Neural crest cell (in vitro differentiated cells): ENCODE measurements around the gene KLHL9. TPM values are rescaled to one million over a fixed set of nuclear protein-coding genes. Genes with fewer than 3 reads are reported as not detected.
A peak's percentile ranks its signal among the peaks of the same experiment; 100 is the strongest.

Experiments used
- DNase-seq: peaks from one replicate; pipeline ENCODE4 v3.0.0; 2021; ENCODE audit warnings: low read depth, mixed read lengths, low spot score
- H3K27ac Mint-ChIP-seq: one replicate; pipeline ENCODE4 v1.8.0; 2021; ENCODE audit warnings: mild to moderate bottlenecking, mixed read lengths; ENCODE audit not compliant: unreplicated experiment
- H3K27me3 Mint-ChIP-seq: 2 replicates; pipeline ENCODE4 v1.8.0; 2021; ENCODE audit warnings: low read depth, mild to moderate bottlenecking, mixed read lengths
- H3K36me3 Mint-ChIP-seq: 2 replicates; pipeline ENCODE4 v1.8.0; 2021; ENCODE audit warnings: low read depth, mild to moderate bottlenecking, mixed read lengths
- H3K4me1 Mint-ChIP-seq: 2 replicates; pipeline ENCODE4 v1.8.0; 2021; ENCODE audit warnings: mixed read lengths
- H3K4me3 Mint-ChIP-seq: one replicate; pipeline ENCODE4 v1.8.0; 2021; ENCODE audit warnings: mild to moderate bottlenecking, mixed read lengths
- H3K9me3 Mint-ChIP-seq: 2 replicates; pipeline ENCODE4 v1.8.0; 2021; ENCODE audit warnings: mixed read lengths
- total RNA-seq: library from RNA; stranded (reverse); gene quantifications from 2 replicates; pipeline ENCODE4 v1.2.1, GENCODE V29; 2021
- TF ChIP-seq, protein P1 (sequence below): fragments of 200-600 bp; sonication (generic); conservative IDR thresholded peaks from 2 replicates; pipeline ENCODE4 v1.5.0; 2021; ENCODE audit warnings: antibody characterized with exemption, mild to moderate bottlenecking

Gene KLHL9
- total RNA-seq, 1 donor from 2014 or later = 31.7 TPM

DNA sequence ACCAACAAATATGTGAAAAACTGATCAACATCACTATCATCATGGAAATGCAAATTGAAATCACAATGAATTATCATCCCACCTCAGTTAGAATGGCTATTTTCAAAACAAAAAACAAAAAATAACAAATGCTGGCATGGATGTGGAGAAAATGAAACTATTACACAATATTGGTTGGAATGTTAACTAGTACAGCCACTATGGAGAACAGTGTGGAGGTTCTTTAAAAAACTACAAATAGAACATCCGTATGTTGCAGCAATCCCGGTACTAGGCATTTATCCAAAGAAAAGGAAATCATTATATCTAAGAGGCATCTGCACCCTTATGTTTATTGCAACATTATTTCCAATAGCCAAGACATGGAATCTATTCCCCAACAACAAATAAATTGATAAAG is 21.1 kb downstream of the KLHL9 start:
- no peak overlapping the region for H3K4me3 Mint-ChIP-seq
- H3K27me3 Mint-ChIP-seq = no peaks in the 10 kb centered on the region
- H3K9me3 Mint-ChIP-seq = no peaks in the 10 kb centered on the region
- TF ChIP-seq, protein P1, sequence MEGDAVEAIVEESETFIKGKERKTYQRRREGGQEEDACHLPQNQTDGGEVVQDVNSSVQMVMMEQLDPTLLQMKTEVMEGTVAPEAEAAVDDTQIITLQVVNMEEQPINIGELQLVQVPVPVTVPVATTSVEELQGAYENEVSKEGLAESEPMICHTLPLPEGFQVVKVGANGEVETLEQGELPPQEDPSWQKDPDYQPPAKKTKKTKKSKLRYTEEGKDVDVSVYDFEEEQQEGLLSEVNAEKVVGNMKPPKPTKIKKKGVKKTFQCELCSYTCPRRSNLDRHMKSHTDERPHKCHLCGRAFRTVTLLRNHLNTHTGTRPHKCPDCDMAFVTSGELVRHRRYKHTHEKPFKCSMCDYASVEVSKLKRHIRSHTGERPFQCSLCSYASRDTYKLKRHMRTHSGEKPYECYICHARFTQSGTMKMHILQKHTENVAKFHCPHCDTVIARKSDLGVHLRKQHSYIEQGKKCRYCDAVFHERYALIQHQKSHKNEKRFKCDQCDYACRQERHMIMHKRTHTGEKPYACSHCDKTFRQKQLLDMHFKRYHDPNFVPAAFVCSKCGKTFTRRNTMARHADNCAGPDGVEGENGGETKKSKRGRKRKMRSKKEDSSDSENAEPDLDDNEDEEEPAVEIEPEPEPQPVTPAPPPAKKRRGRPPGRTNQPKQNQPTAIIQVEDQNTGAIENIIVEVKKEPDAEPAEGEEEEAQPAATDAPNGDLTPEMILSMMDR = no peak
- no peak overlapping the region for H3K27ac Mint-ChIP-seq
- DNase-seq = no peak
- H3K4me1 Mint-ChIP-seq = peaks cover 24% of the 10 kb centered on the region
- H3K36me3 Mint-ChIP-seq = peaks cover 2% of the 10 kb centered on the region

DNA sequence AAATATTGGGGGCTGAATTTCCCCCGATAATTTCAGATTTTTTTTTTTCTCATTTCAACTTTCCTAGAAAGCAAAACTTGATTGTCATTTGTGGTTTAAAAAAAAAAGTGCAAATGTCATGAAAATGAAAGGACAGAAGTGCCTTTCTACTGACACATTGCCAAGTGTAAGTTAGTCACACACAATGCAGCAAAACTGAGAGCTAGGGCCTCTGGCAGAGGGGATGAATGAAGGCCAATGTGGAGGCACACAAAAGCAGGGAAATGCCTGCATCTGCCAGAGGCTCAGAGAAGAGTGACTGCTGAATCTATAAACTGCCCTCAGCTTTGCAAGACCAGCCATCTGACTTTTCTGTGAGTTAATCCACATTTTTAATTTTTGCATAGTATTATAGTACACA is 23.3 kb downstream of the KLHL9 start:
- DNase-seq = no peak
- peak overlapping the region; percentile 28 for H3K4me3 Mint-ChIP-seq
- H3K4me1 Mint-ChIP-seq = peaks cover 18% of the 10 kb centered on the region
- H3K27ac Mint-ChIP-seq = peak overlapping the region; percentile 93
- TF ChIP-seq, protein P1 = no peak
- H3K36me3 Mint-ChIP-seq = peaks cover 2% of the 10 kb centered on the region
- H3K9me3 Mint-ChIP-seq = no peaks in the 10 kb centered on the region
- no peaks in the 10 kb centered on the region for H3K27me3 Mint-ChIP-seq

DNA sequence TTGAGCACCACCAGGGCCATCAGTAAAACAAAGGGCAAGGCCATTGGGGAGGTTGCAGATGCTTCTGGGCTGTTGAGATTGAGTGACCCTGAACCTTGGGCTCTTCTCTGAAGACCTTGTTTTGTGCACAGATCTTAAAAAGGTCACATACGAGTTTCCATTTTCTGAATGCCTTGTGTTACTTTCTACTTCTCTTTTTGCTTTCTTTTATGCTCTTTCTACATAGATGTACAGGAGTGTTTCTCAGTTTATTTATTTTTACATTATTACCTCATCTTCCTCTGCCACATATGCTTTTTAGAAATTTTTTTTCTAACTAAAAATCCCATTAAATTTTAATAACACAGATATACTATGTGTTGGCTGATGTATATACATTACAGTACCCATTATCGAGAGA is 30.0 kb downstream of the KLHL9 start, which contains the start of gene IFNA5:
IFNA5 (minus strand) TSS at position 101 of the 400 bp plus-strand sequence; CDS start at position 44, 57 bp downstream.
- Mint-ChIP-seq H3K4me1 (no peaks in the 10 kb centered on the region), H3K36me3 (no peaks in the 10 kb centered on the region), H3K27me3 (peaks cover 22% of the 10 kb centered on the region), H3K9me3 (no peaks in the 10 kb centered on the region), H3K27ac (no peak within 1 kb of the TSS), H3K4me3 (no peak within 1 kb of the TSS)
- DNase-seq = no peak
- TF ChIP-seq, protein P1 = no peak

DNA sequence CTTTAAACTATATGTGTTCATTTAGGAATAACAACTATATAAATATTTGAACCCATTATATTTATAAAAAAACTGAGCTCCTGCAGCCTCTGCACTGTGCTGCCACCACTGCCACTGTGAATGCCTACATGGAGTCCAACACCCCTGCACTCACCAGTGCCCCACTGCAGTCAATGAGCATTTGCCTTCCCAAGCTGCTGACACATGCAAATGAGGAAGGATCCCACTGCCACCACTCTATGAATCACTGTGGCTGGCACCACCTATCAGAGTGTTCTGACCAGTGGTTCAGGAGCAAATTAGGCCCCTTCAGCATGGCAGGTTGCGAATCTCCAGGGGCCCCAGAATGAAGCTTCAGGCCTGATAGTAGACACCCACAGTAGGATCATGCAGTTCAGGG is 39.2 kb downstream of the KLHL9 start:
- Mint-ChIP-seq H3K4me3 (no peak overlapping the region), H3K4me1 (no peaks in the 10 kb centered on the region), H3K27me3 (peaks cover 47% of the 10 kb centered on the region), H3K9me3 (no peaks in the 10 kb centered on the region), H3K27ac (no peak overlapping the region), H3K36me3 (no peaks in the 10 kb centered on the region)
- no peak for DNase-seq
- TF ChIP-seq, protein P1 = no peak

DNA sequence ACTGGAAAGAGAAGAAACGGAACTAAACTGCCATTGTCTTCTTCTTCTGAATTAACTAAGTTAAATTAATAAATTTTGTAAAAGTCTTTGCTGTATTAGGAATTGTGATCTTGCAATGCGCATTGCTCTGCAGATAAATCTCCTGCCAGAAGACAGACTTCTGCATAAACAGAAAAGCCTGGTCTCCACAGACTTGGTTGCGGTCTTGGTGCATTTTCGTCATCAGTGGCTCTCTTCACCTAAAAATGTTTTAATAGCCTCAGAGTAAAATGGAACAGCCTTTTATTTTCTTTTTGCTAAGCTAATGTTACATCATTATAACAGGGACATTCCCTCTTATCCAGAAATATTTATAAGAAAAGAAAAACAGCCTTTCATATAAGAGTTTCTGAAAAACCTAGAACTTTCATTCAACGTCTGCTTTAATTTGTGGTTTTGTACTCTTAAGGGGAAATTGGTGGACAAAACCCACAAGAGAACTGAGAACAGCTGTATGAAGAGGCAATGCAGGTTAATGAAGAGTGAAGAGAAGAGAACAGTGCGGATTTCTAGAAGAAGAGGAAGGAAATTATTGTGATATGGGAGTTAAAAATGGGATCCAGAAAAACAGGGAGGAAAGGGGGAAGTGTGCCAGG is 40.2 kb downstream of the KLHL9 start:
- H3K36me3 Mint-ChIP-seq = no peaks in the 10 kb centered on the region
- H3K27me3 Mint-ChIP-seq = peaks cover 52% of the 10 kb centered on the region

More for the DNA sequence above, 40.2 kb downstream of the KLHL9 start:
- TF ChIP-seq, protein P1 = no peak
- no peaks in the 10 kb centered on the region for H3K9me3 Mint-ChIP-seq
- H3K27ac Mint-ChIP-seq = no peak overlapping the region
- no peak overlapping the region for H3K4me3 Mint-ChIP-seq
- H3K4me1 Mint-ChIP-seq = no peaks in the 10 kb centered on the region
- no peak for DNase-seq
